GM12892 (cell line): ENCODE measurements around the gene ZNF275.

Source experiments
- POLR2A ChIP-seq: IDR thresholded peaks from 2 replicates; pipeline ENCODE4 v1.6.1; 2011; ENCODE audit warnings: low read depth, low read length, control low read depth
- POLR2AphosphoS5 ChIP-seq: IDR thresholded peaks from 2 replicates; pipeline ENCODE4 v1.6.1; 2011; ENCODE audit warnings: low read depth, low read length, control low read depth
- TAF1 ChIP-seq: IDR thresholded peaks from 2 replicates; pipeline ENCODE4 v1.6.1; 2011; ENCODE audit warnings: low read depth, mild to moderate bottlenecking, control low read depth, low read length, borderline replicate concordance

DNA sequence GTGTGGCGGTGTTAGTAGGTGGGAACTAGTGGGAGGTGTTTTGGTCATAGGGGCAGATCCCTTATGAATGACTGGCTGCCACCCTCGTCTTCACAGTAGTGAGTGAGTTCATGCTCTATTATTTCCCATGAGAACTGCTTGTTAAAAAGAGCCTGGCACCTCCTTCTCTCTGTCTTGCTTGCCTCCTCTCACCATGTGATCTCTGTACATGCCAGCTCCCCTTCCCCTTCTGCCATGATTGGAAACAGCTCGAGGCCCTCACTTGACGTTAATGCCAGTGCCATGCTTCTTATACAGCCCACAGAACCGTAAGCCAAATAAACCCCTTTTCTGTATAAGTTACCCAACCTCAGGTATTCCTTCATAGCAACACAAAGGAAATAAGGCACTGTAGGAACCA lies 34.1 kb upstream of the ZNF275 start:
- no peak for TF ChIP-seq POLR2AphosphoS5
- TF ChIP-seq TAF1 = no peak
- TF ChIP-seq POLR2A = no peak
